Naive B cell (primary cell): ENCODE data around the gene PTCH1. TPM values are rescaled to one million over a fixed set of nuclear protein-coding genes. Genes with fewer than 3 reads are reported as not detected.

Experiments used
- ATAC-seq, 2 donors: fragments of 150-1000 bp; cut with Tn5 transposase; 2 replicates each; pipeline ENCODE4 v1.10.0; 2021; ENCODE audit warnings: low read depth in 2 of 2, mild to moderate bottlenecking in 2 of 2, moderate library complexity in 2 of 2
- DNase-seq: peaks from one replicate; pipeline ENCODE4 v3.0.0; 2022
- H3K27ac Mint-ChIP-seq, 6 donors: one replicate each; pipeline ENCODE4 v1.8.0; 2020 to 2022; ENCODE audit warnings: mild to moderate bottlenecking in 6 of 6, mixed read lengths in 6 of 6, moderate library complexity in 5 of 6, inconsistent platforms in 2 of 6
- H3K27me3 Mint-ChIP-seq, 3 donors: one replicate each; pipeline ENCODE4 v1.8.0; 2021 to 2022; ENCODE audit warnings: mixed read lengths in 3 of 3, mild to moderate bottlenecking in 1 of 3
- H3K36me3 Mint-ChIP-seq, 2 donors: one replicate each; pipeline ENCODE4 v1.8.0; 2020 to 2022; ENCODE audit warnings: mixed read lengths in 2 of 2, inconsistent platforms in 1 of 2, mild to moderate bottlenecking in 1 of 2
- H3K4me1 Mint-ChIP-seq, 3 donors: one replicate each; pipeline ENCODE4 v1.8.0; 2020 to 2022; ENCODE audit warnings: mixed read lengths in 3 of 3, inconsistent platforms in 1 of 3, mild to moderate bottlenecking in 1 of 3, moderate library complexity in 1 of 3
- H3K4me3 Mint-ChIP-seq, 8 donors: one replicate each; pipeline ENCODE4 v1.8.0; 2020 to 2022; ENCODE audit warnings: mild to moderate bottlenecking in 8 of 8, mixed read lengths in 8 of 8, moderate library complexity in 8 of 8, inconsistent platforms in 2 of 8
- H3K9me3 Mint-ChIP-seq, 7 donors: one replicate each; pipeline ENCODE4 v1.8.0; 2020 to 2022; ENCODE audit warnings: mixed read lengths in 7 of 7, mild to moderate bottlenecking in 5 of 7, inconsistent platforms in 2 of 7, moderate library complexity in 1 of 7
- polyA plus RNA-seq, 6 donors: library from polyadenylated mRNA; unstranded; fragments of 300-500 nt; fragmentation: Illumina TruSeq; gene quantifications; one replicate each; pipeline ENCODE4 v1.2.3, GENCODE V29; 2021; ENCODE audit warnings: low read depth in 6 of 6

Gene PTCH1
- polyA plus RNA-seq, 6 donors from 2014 or later, result 0.21 to 8.3 (median 2.4) TPM

DNA sequence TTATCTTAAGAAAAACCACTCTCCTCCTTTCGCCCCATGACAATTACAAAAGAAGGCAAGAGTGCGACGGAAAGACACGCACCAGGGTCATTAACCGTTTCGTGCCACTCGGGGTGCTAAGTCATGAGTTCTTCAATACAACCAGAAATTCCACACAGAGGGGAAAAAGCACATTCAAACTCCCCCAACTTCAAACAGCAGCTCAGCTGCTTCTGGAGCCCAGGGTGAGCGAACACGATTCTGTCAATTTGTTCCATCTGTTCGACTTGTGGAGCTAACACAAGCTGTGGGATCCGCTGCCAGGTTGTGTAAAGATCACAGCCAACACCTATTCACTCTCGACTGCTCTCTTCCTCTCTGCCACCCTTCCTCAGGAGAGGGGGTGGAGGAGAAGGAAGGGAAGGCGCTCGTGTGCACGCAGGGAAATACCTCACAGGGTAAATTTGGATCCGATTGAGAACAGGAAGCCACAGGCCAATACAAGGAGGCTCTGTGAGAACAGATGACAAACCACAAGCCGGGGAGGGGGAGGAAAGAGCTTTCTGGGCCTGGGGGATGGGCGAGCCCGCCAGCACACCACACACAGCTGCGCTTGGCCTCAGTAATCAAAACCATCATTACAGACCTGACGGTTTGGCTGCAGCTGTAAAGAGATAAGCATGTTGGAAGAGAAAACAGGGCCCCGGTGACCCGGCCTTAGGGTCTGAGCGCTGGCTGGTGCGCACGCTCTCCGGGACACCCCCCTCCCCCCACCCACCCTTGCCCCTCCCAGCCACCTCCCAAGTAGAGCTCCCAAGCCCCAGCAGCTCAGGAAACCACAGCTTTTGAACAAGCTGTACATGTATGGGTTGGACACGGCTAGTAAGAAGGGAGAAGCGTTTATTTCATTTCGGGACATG is 54.3 kb downstream of the PTCH1 start:
- H3K27ac Mint-ChIP-seq, result peak overlapping the region in 5 of 6 donors; percentile 7 to 89 (median 63)
- no peaks in the 10 kb centered on the region for H3K9me3 Mint-ChIP-seq
- peak overlapping the region; percentile 65 to 89 (median 83) for H3K4me3 Mint-ChIP-seq
- peaks cover 19 to 31% (median 25%) of the 10 kb centered on the region in 3 donors for H3K4me1 Mint-ChIP-seq
- DNase-seq (peak; percentile 75), ATAC-seq (peak; percentile 96 to 97)
- H3K27me3 Mint-ChIP-seq, result peaks cover 46 to 65% (median 62%) of the 10 kb centered on the region in 3 donors
- H3K36me3 Mint-ChIP-seq, result no peaks in the 10 kb centered on the region

- H3K4me3 Mint-ChIP-seq, result peak overlapping the region in 7 of 8 donors; percentile 65 to 89 (median 83)
- peak overlapping the region in 1 of 6 donors; percentile 4 for H3K27ac Mint-ChIP-seq
- no peaks in the 10 kb centered on the region for H3K36me3 Mint-ChIP-seq
- H3K27me3 Mint-ChIP-seq, result peaks cover 44 to 63% (median 61%) of the 10 kb centered on the region in 3 donors
- no peak for DNase-seq
- H3K9me3 Mint-ChIP-seq, result no peaks in the 10 kb centered on the region
- no peak for ATAC-seq
- peaks cover 19 to 31% (median 25%) of the 10 kb centered on the region in 3 donors for H3K4me1 Mint-ChIP-seq
Measured at GRCh38 chr9:95461448-95462248, 55.1 kb downstream of the PTCH1 start.

- peaks cover 43 to 72% (median 63%) of the 10 kb centered on the region in 3 donors for H3K27me3 Mint-ChIP-seq
- no peak for DNase-seq
- no peak for ATAC-seq
- peaks cover 19 to 31% (median 25%) of the 10 kb centered on the region in 3 donors for H3K4me1 Mint-ChIP-seq
- no peaks in the 10 kb centered on the region for H3K9me3 Mint-ChIP-seq
- no peak overlapping the region for H3K27ac Mint-ChIP-seq
- no peaks in the 10 kb centered on the region for H3K36me3 Mint-ChIP-seq
- H3K4me3 Mint-ChIP-seq, result peak overlapping the region in 2 of 8 donors; percentile 4 to 58
Measured at GRCh38 chr9:95460518-95461164, 56.1 kb downstream of the PTCH1 start.

DNA sequence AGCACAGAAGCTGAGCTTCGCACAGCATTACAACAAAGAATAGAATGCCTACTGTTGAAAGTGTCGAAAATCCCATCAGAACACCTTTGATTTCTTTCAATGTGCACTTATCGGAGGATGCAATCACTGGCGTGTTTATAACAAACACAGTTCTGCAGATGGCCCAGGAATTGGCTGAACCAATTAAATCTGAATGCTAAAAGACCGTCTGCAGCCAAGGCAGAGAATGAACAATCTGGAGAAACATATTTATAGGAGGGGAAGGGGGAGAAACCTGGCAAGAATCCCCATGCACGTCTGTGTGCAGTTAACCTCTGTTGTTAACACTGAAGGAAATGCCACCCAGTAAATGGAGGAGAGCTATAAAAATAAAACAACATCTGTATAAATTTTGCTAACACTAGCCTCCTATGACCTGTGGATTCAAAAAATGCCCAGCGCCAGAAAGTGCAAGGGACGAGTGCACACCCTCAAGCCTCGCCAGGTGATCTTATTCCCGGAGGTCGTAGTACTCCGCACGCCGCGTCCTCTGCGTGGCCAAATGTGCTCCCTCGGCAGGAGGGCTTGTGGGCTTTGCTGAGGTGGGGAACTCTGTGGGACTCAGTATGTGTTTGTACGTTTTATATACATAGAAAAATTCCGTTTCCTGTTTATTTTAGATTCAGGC is 56.8 kb downstream of the PTCH1 start:
- no peak overlapping the region for H3K4me3 Mint-ChIP-seq
- H3K27ac Mint-ChIP-seq, result no peak overlapping the region
- H3K4me1 Mint-ChIP-seq, result peaks cover 19 to 31% (median 25%) of the 10 kb centered on the region in 3 donors
- DNase-seq, result no peak
- no peaks in the 10 kb centered on the region for H3K36me3 Mint-ChIP-seq
- peaks cover 38 to 69% (median 62%) of the 10 kb centered on the region in 3 donors for H3K27me3 Mint-ChIP-seq
- no peak for ATAC-seq
- no peaks in the 10 kb centered on the region for H3K9me3 Mint-ChIP-seq

DNA sequence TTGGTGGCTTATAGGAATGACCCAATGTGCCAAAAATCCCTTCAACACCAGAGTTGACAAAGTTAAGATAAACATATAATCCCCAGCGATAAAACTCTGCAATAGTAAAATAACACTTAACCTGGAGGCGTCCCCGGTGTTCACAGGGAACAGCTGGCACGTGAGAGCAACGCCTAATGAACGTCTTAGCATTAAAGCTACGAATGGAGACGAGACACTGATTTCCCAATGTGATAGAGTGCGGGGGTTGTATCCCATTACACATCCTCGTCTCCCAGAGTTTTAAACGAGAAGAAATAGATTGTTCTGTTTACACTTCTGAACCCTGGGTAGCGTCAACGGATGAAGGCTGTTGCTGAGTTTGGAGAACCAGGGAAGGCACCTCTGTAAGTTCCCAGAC is 57.6 kb downstream of the PTCH1 start:
- DNase-seq (no peak), ATAC-seq (no peak)
- H3K36me3 Mint-ChIP-seq, result no peaks in the 10 kb centered on the region
- H3K27me3 Mint-ChIP-seq, result peaks cover 34 to 70% (median 60%) of the 10 kb centered on the region in 3 donors
- peaks cover 19 to 31% (median 25%) of the 10 kb centered on the region in 3 donors for H3K4me1 Mint-ChIP-seq
- no peak overlapping the region for H3K27ac Mint-ChIP-seq
- H3K9me3 Mint-ChIP-seq, result no peaks in the 10 kb centered on the region
- no peak overlapping the region for H3K4me3 Mint-ChIP-seq

DNA sequence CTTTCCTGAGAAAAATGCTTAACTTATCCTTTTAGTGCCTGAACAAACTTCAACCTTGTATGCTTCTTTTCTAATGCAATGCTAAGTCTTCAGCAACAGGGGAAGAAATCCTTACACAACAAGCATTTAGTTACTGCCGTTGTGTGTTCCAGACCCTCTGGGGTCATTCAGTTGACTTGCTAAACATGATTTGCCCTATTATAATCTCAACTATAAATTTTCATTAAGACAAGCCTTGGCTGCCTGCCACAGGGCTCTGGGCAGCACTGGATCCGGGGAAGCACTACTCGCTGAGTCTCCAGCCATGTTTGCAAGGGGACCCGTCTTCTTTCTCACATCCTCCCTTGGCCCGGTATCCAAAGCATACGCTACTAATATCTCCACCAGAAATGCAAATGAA is 58.1 kb downstream of the PTCH1 start:
- H3K27me3 Mint-ChIP-seq, result peaks cover 34 to 75% (median 65%) of the 10 kb centered on the region in 3 donors
- no peaks in the 10 kb centered on the region for H3K9me3 Mint-ChIP-seq
- no peak overlapping the region for H3K27ac Mint-ChIP-seq
- no peak overlapping the region for H3K4me3 Mint-ChIP-seq
- H3K4me1 Mint-ChIP-seq, result peaks cover 19 to 28% (median 23%) of the 10 kb centered on the region in 3 donors
- no peak for DNase-seq
- H3K36me3 Mint-ChIP-seq, result peaks cover 0 to 4% of the 10 kb centered on the region in 2 donors
- ATAC-seq, result no peak

DNA sequence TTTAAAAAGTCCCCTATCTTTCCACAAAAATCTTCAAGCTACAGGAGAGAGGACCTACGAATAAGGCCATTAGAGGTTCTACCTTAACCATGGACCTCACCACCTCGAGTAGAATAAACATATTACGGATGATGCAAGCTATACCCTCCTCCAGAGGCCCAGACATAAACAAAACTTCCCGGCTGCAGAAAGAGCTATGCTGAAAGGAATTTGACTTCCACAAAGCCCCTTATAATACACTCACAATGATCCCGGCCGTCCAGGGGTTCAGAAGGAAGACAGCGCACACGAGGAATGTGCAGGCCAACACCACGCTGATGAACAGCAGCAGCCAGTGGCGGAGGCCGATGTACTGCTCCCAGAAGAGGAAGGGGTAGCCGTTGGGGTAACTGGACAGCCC is 59.0 kb downstream of the PTCH1 start:
- H3K27ac Mint-ChIP-seq, result no peak overlapping the region
- peaks cover 0 to 4% of the 10 kb centered on the region in 2 donors for H3K36me3 Mint-ChIP-seq
- H3K27me3 Mint-ChIP-seq, result peaks cover 27 to 74% (median 63%) of the 10 kb centered on the region in 3 donors
- H3K4me3 Mint-ChIP-seq, result no peak overlapping the region
- peaks cover 10 to 19% (median 14%) of the 10 kb centered on the region in 3 donors for H3K4me1 Mint-ChIP-seq
- DNase-seq (no peak), ATAC-seq (no peak)
- H3K9me3 Mint-ChIP-seq, result no peaks in the 10 kb centered on the region

- H3K27ac Mint-ChIP-seq, result no peak overlapping the region
- H3K27me3 Mint-ChIP-seq, result peaks cover 8 to 63% (median 61%) of the 10 kb centered on the region in 3 donors
- no peak for ATAC-seq
- no peak for DNase-seq
- H3K4me3 Mint-ChIP-seq, result no peak overlapping the region
- H3K9me3 Mint-ChIP-seq, result no peaks in the 10 kb centered on the region
- H3K4me1 Mint-ChIP-seq, result peaks cover 0 to under 1% (median 0%) of the 10 kb centered on the region in 3 donors
- H3K36me3 Mint-ChIP-seq, result peaks cover 4 to 8% of the 10 kb centered on the region in 2 donors
Measured at GRCh38 chr9:95455714-95456113, 61.1 kb downstream of the PTCH1 start.

- Mint-ChIP-seq H3K27me3 (peaks cover 6 to 55% (median 55%) of the 10 kb centered on the region in 3 donors), H3K4me1 (no peaks in the 10 kb centered on the region), H3K36me3 (peaks cover 8% of the 10 kb centered on the region in 2 donors), H3K4me3 (no peak overlapping the region), H3K9me3 (no peaks in the 10 kb centered on the region), H3K27ac (no peak overlapping the region)
- DNase-seq (no peak), ATAC-seq (no peak)
Measured at GRCh38 chr9:95452176-95452575, 64.6 kb downstream of the PTCH1 start.

- no peak for DNase-seq
- Mint-ChIP-seq H3K4me1 (peaks cover 0 to 5% (median 3%) of the 10 kb centered on the region in 3 donors), H3K27me3 (peaks cover 0 to 55% (median 52%) of the 10 kb centered on the region in 3 donors), H3K4me3 (no peak overlapping the region), H3K9me3 (no peaks in the 10 kb centered on the region), H3K36me3 (peaks cover 8% of the 10 kb centered on the region in 2 donors), H3K27ac (no peak overlapping the region)
- ATAC-seq, result no peak
Measured at GRCh38 chr9:95451065-95451426, 65.7 kb downstream of the PTCH1 start.

GRCh38 chr9:95450171-95451064 is 66.4 kb downstream of the PTCH1 start:
- ATAC-seq, result no peak
- Mint-ChIP-seq H3K36me3 (peaks cover 8% of the 10 kb centered on the region in 2 donors), H3K27me3 (peaks cover 0 to 49% (median 49%) of the 10 kb centered on the region in 3 donors), H3K4me3 (no peak overlapping the region), H3K27ac (peak overlapping the region in 1 of 6 donors; percentile 44), H3K9me3 (no peaks in the 10 kb centered on the region), H3K4me1 (peaks cover 0 to 5% (median 3%) of the 10 kb centered on the region in 3 donors)
- no peak for DNase-seq

DNA sequence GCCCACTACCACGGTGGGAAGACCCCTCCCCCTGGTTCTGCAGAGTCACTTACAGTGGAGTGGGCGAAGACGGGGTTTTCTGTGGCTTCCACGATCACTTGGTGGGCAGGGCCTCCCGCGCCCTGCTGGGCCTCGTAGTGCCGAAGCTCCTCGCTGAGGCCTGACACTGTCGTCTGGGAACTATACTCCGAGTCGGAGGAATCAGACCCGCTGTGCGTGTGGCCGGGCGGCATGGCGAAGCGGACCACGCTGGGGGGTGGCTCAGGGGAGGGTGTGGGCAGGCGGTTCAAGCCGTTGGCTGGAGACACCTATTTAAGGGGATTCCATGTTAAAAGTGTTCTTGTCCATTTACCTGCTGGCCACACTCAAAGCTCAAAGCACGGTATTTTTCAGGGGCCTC is 67.8 kb downstream of the PTCH1 start:
- no peak for ATAC-seq
- H3K27me3 Mint-ChIP-seq, result peaks cover 0 to 56% (median 47%) of the 10 kb centered on the region in 3 donors
- H3K36me3 Mint-ChIP-seq, result peaks cover 7 to 8% of the 10 kb centered on the region in 2 donors
- no peak for DNase-seq
- H3K4me1 Mint-ChIP-seq, result peaks cover 0 to 5% (median 3%) of the 10 kb centered on the region in 3 donors
- no peak overlapping the region for H3K27ac Mint-ChIP-seq
- no peak overlapping the region for H3K4me3 Mint-ChIP-seq
- no peaks in the 10 kb centered on the region for H3K9me3 Mint-ChIP-seq
